Parathyroid adenoma (tissue), 2 donors: Measurements from ENCODE around the gene PPM1K.

Experiments used
- H2AFZ ChIP-seq: fragments of 300-600 bp; sonication (generic); one replicate; pipeline ENCODE4 v1.7.0; 2017; ENCODE audit warnings: antibody characterized with exemption, mild to moderate bottlenecking
- H3K27ac ChIP-seq: fragments of 300-600 bp; sonication (generic); one replicate; pipeline ENCODE4 v1.7.0; 2017
- H3K27me3 ChIP-seq: fragments of 300-600 bp; sonication (generic); one replicate; pipeline ENCODE4 v1.7.0; 2017; ENCODE audit warnings: low read length; ENCODE audit not compliant: control insufficient read depth, insufficient read depth
- H3K36me3 ChIP-seq: fragments of 300-600 bp; sonication (generic); one replicate; pipeline ENCODE4 v1.7.0; 2017; ENCODE audit warnings: low read length; ENCODE audit not compliant: control insufficient read depth, insufficient read depth
- H3K4me1 ChIP-seq: fragments of 300-600 bp; sonication (generic); one replicate; pipeline ENCODE4 v1.7.0; 2017; ENCODE audit warnings: control low read depth
- H3K4me2 ChIP-seq: fragments of 300-600 bp; sonication (generic); one replicate; pipeline ENCODE4 v1.7.0; 2017; ENCODE audit warnings: low read length
- H3K4me3 ChIP-seq: fragments of 300-600 bp; sonication (generic); one replicate; pipeline ENCODE4 v1.7.0; 2017; ENCODE audit warnings: low read depth, low read length
- H3K79me2 ChIP-seq: fragments of 300-600 bp; sonication (generic); one replicate; pipeline ENCODE4 v1.7.0; 2017; ENCODE audit warnings: control low read depth
- H3K9ac ChIP-seq: fragments of 300-600 bp; sonication (generic); one replicate; pipeline ENCODE4 v1.7.0; 2017; ENCODE audit warnings: mild to moderate bottlenecking
- H3K9me3 ChIP-seq: fragments of 300-600 bp; sonication (generic); one replicate; pipeline ENCODE4 v1.7.0; 2017; ENCODE audit warnings: low read length; ENCODE audit not compliant: control insufficient read depth
- TF ChIP-seq, protein P1 (sequence below): fragments of 300-600 bp; sonication (generic); IDR thresholded peaks from one replicate; pipeline ENCODE4 v1.7.0; 2017; ENCODE audit warnings: antibody characterized with exemption, mild to moderate bottlenecking
- donor health status: primary hyperparathyroidism.

Gene PPM1K

DNA sequence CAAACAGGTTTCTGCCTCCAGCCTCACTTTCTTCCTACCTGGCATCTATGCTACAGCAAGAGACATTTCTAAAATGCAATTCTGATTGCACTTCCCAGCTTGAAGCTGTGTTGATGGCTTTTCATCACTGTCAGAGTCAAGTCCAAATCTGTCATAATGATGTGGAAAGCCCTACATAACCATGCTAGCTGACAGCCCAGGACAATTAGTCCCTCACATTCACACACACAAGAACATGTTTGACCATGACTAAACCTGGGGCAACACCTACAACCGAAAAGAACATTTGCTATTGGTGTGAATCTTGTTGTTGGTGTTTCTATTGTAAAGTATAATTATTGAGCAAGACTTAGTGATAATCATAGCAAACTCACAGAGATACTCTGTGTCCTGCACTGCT, 58.2 kb downstream of the PPM1K start:
- Histone ChIP-seq H3K79me2 (no peaks in the 10 kb centered on the region), H3K9ac (no peak overlapping the region), H3K9me3 (no peaks in the 10 kb centered on the region), H3K4me2 (no peak overlapping the region), H3K36me3 (no peaks in the 10 kb centered on the region), H3K27ac (no peak overlapping the region), H2AFZ (no peak overlapping the region), H3K4me1 (no peaks in the 10 kb centered on the region), H3K4me3 (no peak overlapping the region), H3K27me3 (no peaks in the 10 kb centered on the region)
- TF ChIP-seq, protein P1, sequence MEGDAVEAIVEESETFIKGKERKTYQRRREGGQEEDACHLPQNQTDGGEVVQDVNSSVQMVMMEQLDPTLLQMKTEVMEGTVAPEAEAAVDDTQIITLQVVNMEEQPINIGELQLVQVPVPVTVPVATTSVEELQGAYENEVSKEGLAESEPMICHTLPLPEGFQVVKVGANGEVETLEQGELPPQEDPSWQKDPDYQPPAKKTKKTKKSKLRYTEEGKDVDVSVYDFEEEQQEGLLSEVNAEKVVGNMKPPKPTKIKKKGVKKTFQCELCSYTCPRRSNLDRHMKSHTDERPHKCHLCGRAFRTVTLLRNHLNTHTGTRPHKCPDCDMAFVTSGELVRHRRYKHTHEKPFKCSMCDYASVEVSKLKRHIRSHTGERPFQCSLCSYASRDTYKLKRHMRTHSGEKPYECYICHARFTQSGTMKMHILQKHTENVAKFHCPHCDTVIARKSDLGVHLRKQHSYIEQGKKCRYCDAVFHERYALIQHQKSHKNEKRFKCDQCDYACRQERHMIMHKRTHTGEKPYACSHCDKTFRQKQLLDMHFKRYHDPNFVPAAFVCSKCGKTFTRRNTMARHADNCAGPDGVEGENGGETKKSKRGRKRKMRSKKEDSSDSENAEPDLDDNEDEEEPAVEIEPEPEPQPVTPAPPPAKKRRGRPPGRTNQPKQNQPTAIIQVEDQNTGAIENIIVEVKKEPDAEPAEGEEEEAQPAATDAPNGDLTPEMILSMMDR = no peak

DNA sequence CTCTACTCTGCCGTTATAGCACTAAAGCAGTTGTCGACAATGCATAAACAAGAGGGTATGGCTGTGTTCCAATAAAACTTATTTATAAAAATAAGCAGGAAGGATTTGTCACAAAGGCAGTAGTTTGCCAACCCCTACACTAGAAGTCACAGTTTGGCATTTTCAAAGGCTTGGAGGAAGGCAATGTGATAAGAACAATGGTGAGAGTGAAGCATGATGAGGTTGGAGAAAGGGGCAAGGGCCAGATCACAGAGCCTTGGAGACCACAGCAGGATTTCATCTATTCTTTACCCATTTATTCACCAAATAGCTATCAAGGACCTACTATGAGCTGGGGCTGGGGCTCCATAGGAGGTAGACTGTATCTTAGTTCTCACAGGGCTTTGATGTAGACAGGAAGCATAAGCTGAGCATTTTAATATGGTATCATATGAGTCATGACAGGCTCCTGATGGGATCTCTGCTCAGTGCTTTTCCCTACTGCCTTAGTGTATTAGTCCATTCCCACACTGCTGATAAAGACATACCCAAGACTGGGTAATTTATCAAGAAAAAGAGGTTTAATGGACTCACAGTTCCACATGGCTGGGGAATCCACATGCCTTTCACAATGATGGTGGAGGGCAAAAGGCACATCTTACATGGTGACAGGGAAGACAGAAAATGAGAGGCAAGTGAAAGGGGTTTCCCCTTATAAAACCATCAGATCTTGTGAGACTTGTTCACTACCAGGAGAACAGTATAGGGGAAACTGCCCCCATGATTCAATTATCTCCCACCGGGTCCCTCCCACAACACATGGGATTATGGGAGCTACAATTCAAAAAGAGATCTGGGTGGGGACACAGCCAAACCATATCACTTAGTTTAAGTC, 58.9 kb downstream of the PPM1K start:
- H3K9ac ChIP-seq = no peak overlapping the region
- H2AFZ ChIP-seq = no peak overlapping the region
- H3K9me3 ChIP-seq = no peaks in the 10 kb centered on the region
- no peak overlapping the region for H3K4me3 ChIP-seq
- H3K4me2 ChIP-seq = no peak overlapping the region
- no peak overlapping the region for H3K27ac ChIP-seq
- no peaks in the 10 kb centered on the region for H3K79me2 ChIP-seq
- no peaks in the 10 kb centered on the region for H3K27me3 ChIP-seq
- H3K4me1 ChIP-seq = no peaks in the 10 kb centered on the region
- H3K36me3 ChIP-seq = no peaks in the 10 kb centered on the region
- TF ChIP-seq, protein P1 = no peak

DNA sequence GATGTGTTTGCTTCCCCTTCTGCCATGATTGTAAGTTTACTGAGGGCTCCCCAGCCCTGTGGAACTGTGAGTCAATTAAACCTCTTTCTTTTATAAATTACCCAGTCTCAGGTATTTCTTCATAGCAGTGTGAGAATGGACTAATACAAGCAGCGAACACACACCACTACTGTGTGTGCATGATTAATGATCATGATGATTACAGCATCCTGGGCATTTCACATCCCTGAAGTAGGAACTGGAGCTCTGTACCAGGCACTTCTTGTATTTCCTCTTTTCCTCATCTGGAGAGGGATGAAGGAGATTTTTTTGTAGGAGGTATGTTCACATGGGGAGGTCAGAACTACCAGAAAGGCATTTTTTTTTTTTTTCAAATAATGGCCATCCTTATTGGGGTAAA, 60.8 kb downstream of the PPM1K start:
- Histone ChIP-seq H3K9me3 (no peaks in the 10 kb centered on the region), H3K27ac (no peak overlapping the region), H3K9ac (no peak overlapping the region), H2AFZ (no peak overlapping the region), H3K4me3 (no peak overlapping the region), H3K4me1 (no peaks in the 10 kb centered on the region), H3K4me2 (no peak overlapping the region), H3K36me3 (no peaks in the 10 kb centered on the region), H3K27me3 (no peaks in the 10 kb centered on the region), H3K79me2 (no peaks in the 10 kb centered on the region)
- TF ChIP-seq, protein P1 = no peak

DNA sequence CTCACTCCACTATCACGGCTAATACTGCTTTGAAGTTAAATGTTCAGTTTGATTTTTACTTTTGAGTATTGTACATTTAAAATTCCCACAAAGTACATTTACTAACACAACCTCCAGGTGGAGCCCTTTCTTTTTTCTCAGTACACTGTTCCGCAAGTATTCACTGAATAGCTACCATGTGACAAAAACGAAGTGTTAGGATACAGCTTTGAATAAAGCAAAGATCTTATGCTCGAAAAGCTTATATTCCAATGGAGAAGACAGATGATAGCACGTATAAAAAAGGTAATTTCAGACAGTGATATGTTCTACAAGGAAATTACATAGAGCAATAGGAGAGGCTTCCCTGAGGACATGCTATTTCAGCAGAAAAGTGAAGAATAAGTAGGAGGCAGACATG, 65.3 kb downstream of the PPM1K start:
- Histone ChIP-seq H3K27ac (no peak overlapping the region), H3K4me3 (no peak overlapping the region), H3K79me2 (no peaks in the 10 kb centered on the region), H3K27me3 (no peaks in the 10 kb centered on the region), H3K4me2 (peak overlapping the region; percentile 47), H3K36me3 (no peaks in the 10 kb centered on the region), H2AFZ (no peak overlapping the region), H3K4me1 (no peaks in the 10 kb centered on the region), H3K9ac (no peak overlapping the region), H3K9me3 (no peaks in the 10 kb centered on the region)
- TF ChIP-seq, protein P1 = peak; percentile 58

DNA sequence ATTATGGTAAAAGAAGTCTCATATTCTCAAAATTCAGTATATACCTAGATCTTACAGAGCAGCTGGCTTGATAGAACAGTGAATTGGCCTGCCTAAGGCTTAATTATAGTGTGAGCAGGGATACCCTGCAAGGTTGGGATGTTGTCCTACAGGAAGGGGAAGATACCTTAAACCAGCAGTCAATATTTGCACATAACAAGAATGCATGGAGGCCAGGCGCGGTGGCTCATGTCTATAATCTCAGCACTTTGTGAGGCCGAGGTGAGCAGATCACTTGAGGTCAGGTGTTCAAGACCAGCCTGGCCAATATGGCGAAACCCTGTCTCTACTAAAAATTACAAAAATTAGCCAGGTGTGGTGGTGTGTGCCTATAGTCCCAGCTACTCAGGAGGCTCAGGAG, 67.2 kb downstream of the PPM1K start:
- Histone ChIP-seq H3K27ac (no peak overlapping the region), H3K4me2 (no peak overlapping the region), H3K9me3 (no peaks in the 10 kb centered on the region), H3K36me3 (no peaks in the 10 kb centered on the region), H3K4me1 (no peaks in the 10 kb centered on the region), H3K79me2 (no peaks in the 10 kb centered on the region), H3K4me3 (no peak overlapping the region), H3K27me3 (no peaks in the 10 kb centered on the region), H3K9ac (no peak overlapping the region), H2AFZ (no peak overlapping the region)
- TF ChIP-seq, protein P1 = no peak
